ENCODE results near the gene HMMR.

DNA sequence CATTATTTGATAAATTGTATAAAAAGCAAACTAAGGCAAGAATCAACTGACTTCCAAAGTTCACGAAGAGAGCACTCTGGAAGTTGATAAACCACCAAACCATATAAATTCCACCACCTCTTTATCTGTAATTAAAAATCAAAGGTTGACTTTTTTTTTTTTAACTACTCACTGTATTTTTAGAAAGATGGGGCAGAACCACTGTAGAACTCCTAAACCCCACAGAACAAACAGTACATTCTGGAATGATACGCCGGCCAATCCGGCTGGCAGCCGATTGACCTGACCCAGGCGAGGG lies 23.5 kb upstream of the HMMR start:
- TF ChIP-seq, protein P1, sequence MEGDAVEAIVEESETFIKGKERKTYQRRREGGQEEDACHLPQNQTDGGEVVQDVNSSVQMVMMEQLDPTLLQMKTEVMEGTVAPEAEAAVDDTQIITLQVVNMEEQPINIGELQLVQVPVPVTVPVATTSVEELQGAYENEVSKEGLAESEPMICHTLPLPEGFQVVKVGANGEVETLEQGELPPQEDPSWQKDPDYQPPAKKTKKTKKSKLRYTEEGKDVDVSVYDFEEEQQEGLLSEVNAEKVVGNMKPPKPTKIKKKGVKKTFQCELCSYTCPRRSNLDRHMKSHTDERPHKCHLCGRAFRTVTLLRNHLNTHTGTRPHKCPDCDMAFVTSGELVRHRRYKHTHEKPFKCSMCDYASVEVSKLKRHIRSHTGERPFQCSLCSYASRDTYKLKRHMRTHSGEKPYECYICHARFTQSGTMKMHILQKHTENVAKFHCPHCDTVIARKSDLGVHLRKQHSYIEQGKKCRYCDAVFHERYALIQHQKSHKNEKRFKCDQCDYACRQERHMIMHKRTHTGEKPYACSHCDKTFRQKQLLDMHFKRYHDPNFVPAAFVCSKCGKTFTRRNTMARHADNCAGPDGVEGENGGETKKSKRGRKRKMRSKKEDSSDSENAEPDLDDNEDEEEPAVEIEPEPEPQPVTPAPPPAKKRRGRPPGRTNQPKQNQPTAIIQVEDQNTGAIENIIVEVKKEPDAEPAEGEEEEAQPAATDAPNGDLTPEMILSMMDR (IDR thresholded peaks at IDR 0.05; ENCODE audit: low read depth, low read length) = no peak
- no peak for TF ChIP-seq EZH2phosphoT487 (IDR thresholded peaks at IDR 0.05; ENCODE audit: low read depth)
